Upper lobe of right lung (tissue), 1 donor: Measurements from ENCODE around the gene ALAS2. TPM values are rescaled to one million over a fixed set of nuclear protein-coding genes. Genes with fewer than 3 reads are reported as not detected.

Experiments used
- ATAC-seq: fragments of 200-7000 bp; cut with Tn5 transposase; one replicate; pipeline ENCODE4 v1.9.1; 2020; ENCODE audit warnings: mild to moderate bottlenecking, moderate library complexity
- DNase-seq: peaks from one replicate; pipeline ENCODE4 v3.0.0-alpha.2; 2020
- H3K27ac ChIP-seq: fragments of 200-600 bp; one replicate; pipeline ENCODE4 v1.8.0; 2022
- H3K27me3 ChIP-seq: fragments of 200-600 bp; one replicate; pipeline ENCODE4 v1.8.0; 2022; ENCODE audit warnings: mild to moderate bottlenecking
- H3K36me3 ChIP-seq: fragments of 200-600 bp; one replicate; pipeline ENCODE4 v1.8.0; 2022
- H3K4me1 ChIP-seq: fragments of 200-600 bp; one replicate; pipeline ENCODE4 v1.8.0; 2022
- H3K4me3 ChIP-seq: fragments of 200-600 bp; one replicate; pipeline ENCODE4 v1.8.0; 2022; ENCODE audit warnings: mild to moderate bottlenecking
- H3K9me3 ChIP-seq: fragments of 200-600 bp; one replicate; pipeline ENCODE4 v1.8.0; 2022
- intact Hi-C: fragments of 100-400 bp; cut with DNase I; formaldehyde crosslinking; loops from one replicate; pipeline ENCODE4 v1.11.0; 2022
- total RNA-seq: library from RNA; stranded (reverse); fragmentation: NEBNext Ultra II Directional; extraction: Animal tissue kit (Norgen Biotek cat#: 25700); gene quantifications from one replicate; pipeline ENCODE4 v1.2.1, GENCODE V29; 2021
- TF ChIP-seq, protein P1 (sequence below): fragments of 200-600 bp; IDR thresholded peaks from one replicate; pipeline ENCODE4 v1.8.0; 2022; ENCODE audit warnings: antibody characterized with exemption
- donor health status: DM: no; HTN: yes; CAD: no; lungs with severe emphysema.

ALAS2 gene
- total RNA-seq, 1 donor from 2014 or later: 0.78 TPM

GRCh38 chrX:54964766-54965497 lies 65.8 kb downstream of the ALAS2 start:
- no peaks in the 10 kb centered on the region for H3K9me3 ChIP-seq
- H3K27me3 ChIP-seq: no peaks in the 10 kb centered on the region
- no peak for DNase-seq
- TF ChIP-seq, protein P1, sequence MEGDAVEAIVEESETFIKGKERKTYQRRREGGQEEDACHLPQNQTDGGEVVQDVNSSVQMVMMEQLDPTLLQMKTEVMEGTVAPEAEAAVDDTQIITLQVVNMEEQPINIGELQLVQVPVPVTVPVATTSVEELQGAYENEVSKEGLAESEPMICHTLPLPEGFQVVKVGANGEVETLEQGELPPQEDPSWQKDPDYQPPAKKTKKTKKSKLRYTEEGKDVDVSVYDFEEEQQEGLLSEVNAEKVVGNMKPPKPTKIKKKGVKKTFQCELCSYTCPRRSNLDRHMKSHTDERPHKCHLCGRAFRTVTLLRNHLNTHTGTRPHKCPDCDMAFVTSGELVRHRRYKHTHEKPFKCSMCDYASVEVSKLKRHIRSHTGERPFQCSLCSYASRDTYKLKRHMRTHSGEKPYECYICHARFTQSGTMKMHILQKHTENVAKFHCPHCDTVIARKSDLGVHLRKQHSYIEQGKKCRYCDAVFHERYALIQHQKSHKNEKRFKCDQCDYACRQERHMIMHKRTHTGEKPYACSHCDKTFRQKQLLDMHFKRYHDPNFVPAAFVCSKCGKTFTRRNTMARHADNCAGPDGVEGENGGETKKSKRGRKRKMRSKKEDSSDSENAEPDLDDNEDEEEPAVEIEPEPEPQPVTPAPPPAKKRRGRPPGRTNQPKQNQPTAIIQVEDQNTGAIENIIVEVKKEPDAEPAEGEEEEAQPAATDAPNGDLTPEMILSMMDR: no peak
- intact Hi-C loops: no loop called here
- no peak for ATAC-seq
- H3K4me1 ChIP-seq: no peaks in the 10 kb centered on the region
- no peak overlapping the region for H3K4me3 ChIP-seq
- no peaks in the 10 kb centered on the region for H3K36me3 ChIP-seq
- no peak overlapping the region for H3K27ac ChIP-seq

GRCh38 chrX:54961750-54962149 lies 69.0 kb downstream of the ALAS2 start:
- Histone ChIP-seq H3K4me1 (no peaks in the 10 kb centered on the region), H3K9me3 (no peaks in the 10 kb centered on the region), H3K4me3 (no peak overlapping the region), H3K27ac (no peak overlapping the region), H3K27me3 (no peaks in the 10 kb centered on the region), H3K36me3 (no peaks in the 10 kb centered on the region)
- ATAC-seq: no peak
- DNase-seq: no peak
- TF ChIP-seq, protein P1: no peak
- intact Hi-C loops: no loop called here

Other genes starting within 250 kb of the ALAS2 start
- not detected for gene ITIH6, start 232.7 kb downstream of the ALAS2 start, total RNA-seq
- gene MAGED2, start 223.2 kb downstream of the ALAS2 start, total RNA-seq: 98.4 TPM
- 2.7 TPM for gene TRO, start 110.2 kb downstream of the ALAS2 start, total RNA-seq
- gene PFKFB1, start 36.8 kb downstream of the ALAS2 start, total RNA-seq: not detected
- 10.5 TPM for gene APEX2, start 30.6 kb downstream of the ALAS2 start, total RNA-seq
- gene PAGE2B, start 44.1 kb upstream of the ALAS2 start, total RNA-seq: not detected
- not detected for gene PAGE2, start 58.0 kb upstream of the ALAS2 start, total RNA-seq
- not detected for gene PAGE5, start 189.4 kb upstream of the ALAS2 start, total RNA-seq
- gene PAGE3, start 233.9 kb upstream of the ALAS2 start, total RNA-seq: not detected